GM10266 (cell line): ENCODE measurements around the gene SLC13A1.
"Not testable (repeated sequence)": the region's sequence is repeated elsewhere in the genome, so short reads cannot be mapped to it uniquely, and the experiment has no call there.

Experiments used
- DNase-seq: peaks from one replicate; pipeline ENCODE4 v3.0.0; 2012; ENCODE audit errors: extremely low spot score
- CTCF ChIP-seq: IDR thresholded peaks from 2 replicates; pipeline ENCODE4 v1.5.1; 2012; ENCODE audit warnings: mild to moderate bottlenecking, low read depth; ENCODE audit not compliant: control insufficient read depth, insufficient read depth; ENCODE audit errors: missing control alignments

The SLC13A1 gene

GRCh38 chr7:123099712-123100111, 100.1 kb downstream of the SLC13A1 start:
- no peak for DNase-seq
- no peak for TF ChIP-seq CTCF

DNA sequence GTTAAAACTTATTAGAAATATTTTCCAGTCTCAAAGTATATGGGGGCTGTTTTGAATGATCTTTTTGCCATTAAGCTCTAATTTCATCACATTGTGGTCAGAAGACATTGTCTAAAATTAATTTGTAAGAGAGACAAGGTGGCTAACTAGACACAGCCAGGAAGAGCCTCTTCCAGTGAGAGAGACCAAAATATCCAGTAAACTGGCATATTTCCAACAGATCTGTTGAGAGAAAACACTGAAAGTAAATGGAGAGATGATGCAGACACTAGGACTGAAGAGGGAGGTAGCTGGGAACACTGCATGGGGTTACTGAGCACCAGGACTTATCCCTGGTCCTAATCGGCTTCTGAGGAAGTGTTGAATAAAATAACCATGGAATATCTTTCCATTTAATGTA, 102.8 kb downstream of the SLC13A1 start:
- TF ChIP-seq CTCF, result no peak
- no peak for DNase-seq

GRCh38 chr7:123096434-123096833, 103.3 kb downstream of the SLC13A1 start:
- DNase-seq, result no peak
- no peak for TF ChIP-seq CTCF

- no peak for TF ChIP-seq CTCF
- no peak for DNase-seq
Observed at GRCh38 chr7:123090456-123090855, 109.3 kb downstream of the SLC13A1 start.

- not testable (repeated sequence) for DNase-seq
Observed at GRCh38 chr7:123086910-123087309, 112.9 kb downstream of the SLC13A1 start.

GRCh38 chr7:123084861-123085260, 114.9 kb downstream of the SLC13A1 start:
- DNase-seq, result not testable (repeated sequence)

- no peak for DNase-seq
- TF ChIP-seq CTCF, result no peak
Observed at GRCh38 chr7:123079021-123079420, 120.7 kb downstream of the SLC13A1 start.

GRCh38 chr7:123075838-123076467, 123.8 kb downstream of the SLC13A1 start:
- TF ChIP-seq CTCF, result no peak
- no peak for DNase-seq
